C4-2B (cell line): ENCODE measurements around the gene C11orf65.

Experiments
- CTCF ChIP-seq: fragments of 450-650 bp; conservative IDR thresholded peaks from 2 replicates; pipeline ENCODE4 v1.5.1; 2017; ENCODE audit warnings: mild to moderate bottlenecking
- ZFX ChIP-seq: fragments of 450-650 bp; IDR thresholded peaks from 2 replicates; pipeline ENCODE4 v1.6.1; 2017

GRCh38 chr11:108402241-108402640 lies 65.1 kb downstream of the C11orf65 start:
- TF ChIP-seq CTCF (no peak), ZFX (no peak)
